Measurements from ENCODE around the gene GPD2. TPM values are rescaled to one million over a fixed set of nuclear protein-coding genes. Genes with fewer than 3 reads are reported as not detected.

GPD2 gene
- total and polyA plus RNA-seq, 2 of the 13 experiments (the other 11 are each of a cell fraction or from before 2014, with no cell fraction given): not detected

- TF ChIP-seq ATF4 (CRISPR knock-in tag; IDR thresholded peaks at IDR 0.05) (peak in 1 of 2 experiments; percentile 23; a peak in 1 of 4 replicates), HNRNPUL1 (IDR thresholded peaks at IDR 0.05; ENCODE audit: low read depth, low read length) (no peak), SALL1 (CRISPR knock-in tag; IDR thresholded peaks at IDR 0.05) (0 out of 2 replicates have a peak, but pooled peaks have one; percentile 21), MAX (IDR thresholded peaks at IDR 0.05) (peak; percentile 16; the same call in 1 of the 2 replicates), PRDM10 (CRISPR knock-in tag; IDR thresholded peaks at IDR 0.05; ENCODE audit: low read depth) (0 out of 2 replicates have a peak, but pooled peaks have one; percentile 13), ZNF710 (CRISPR knock-in tag; IDR thresholded peaks at IDR 0.05; ENCODE audit: borderline replicate concordance) (no peak), U2AF2 (IDR thresholded peaks at IDR 0.05; ENCODE audit: low read depth, low read length) (no peak), STAT6 (CRISPR knock-in tag; IDR thresholded peaks at IDR 0.05; ENCODE audit: borderline replicate concordance) (no peak), ZNF550 (CRISPR knock-in tag; IDR thresholded peaks at IDR 0.05; ENCODE audit: borderline replicate concordance) (no peak), ZBTB25 (CRISPR knock-in tag; IDR thresholded peaks at IDR 0.05) (0 out of 2 replicates have a peak, but pooled peaks have one; percentile 59), RBM22 (optimal IDR thresholded peaks at IDR 0.05; ENCODE audit: low read length) (peak; percentile 93), SUZ12 (IDR thresholded peaks at IDR 0.05; ENCODE audit: low read depth, low read length) (no peak), JUNB (CRISPR knock-in tag; IDR thresholded peaks at IDR 0.05; ENCODE audit: borderline replicate concordance) (peak; percentile 24; the same call in 1 of the 2 replicates), NFIB (CRISPR knock-in tag; IDR thresholded peaks at IDR 0.05; ENCODE audit: borderline replicate concordance) (no peak), TRIM24 (CRISPR knock-in tag; IDR thresholded peaks at IDR 0.05) (no peak), MBD4 (IDR thresholded peaks at IDR 0.05; ENCODE audit: borderline replicate concordance, low read length) (peak; percentile 81; the same call in 1 of the 2 replicates)
Observed at GRCh38 chr2:156400706-156401678, 35.2 kb upstream of the GPD2 start (continued).
